Neural cell (in vitro differentiated cells): ENCODE measurements around the gene PPFIA3. TPM values are rescaled to one million over a fixed set of nuclear protein-coding genes. Genes with fewer than 3 reads are reported as not detected.
"Not testable (repeated sequence)": the region's sequence is repeated elsewhere in the genome, so short reads cannot be mapped to it uniquely, and the experiment has no call there.

Source experiments
- H2AFZ ChIP-seq: fragments of 200-600, 300-800 bp; sonication (generic), shearing (Covaris generic); 2 replicates; pipeline ENCODE4 v1.6.0; 2014; ENCODE audit warnings: low read depth, mild to moderate bottlenecking, antibody characterized with exemption, low read length, moderate library complexity
- H3F3A ChIP-seq: fragments of 200-600 bp; shearing (Covaris generic); 2 replicates; pipeline ENCODE4 v1.6.1; 2016; ENCODE audit warnings: mild to moderate bottlenecking, moderate library complexity, mixed read lengths, antibody characterized with exemption, low read length; ENCODE audit not compliant: insufficient read depth, poor library complexity, severe bottlenecking
- H3K27ac ChIP-seq: fragments of 200-600, 300-800 bp; sonication (generic), shearing (Covaris generic); 2 replicates; pipeline ENCODE4 v1.5.1; 2014; ENCODE audit warnings: mild to moderate bottlenecking, low read length, moderate library complexity
- H3K27me3 ChIP-seq: fragments of 300-800, 200-600 bp; sonication (generic), shearing (Covaris generic); 2 replicates; pipeline ENCODE4 v1.6.0; 2014; ENCODE audit warnings: mild to moderate bottlenecking, low read depth, low read length, moderate library complexity; ENCODE audit not compliant: insufficient read depth
- H3K36me3 ChIP-seq: fragments of 300-800, 200-600 bp; sonication (generic), shearing (Covaris generic); 2 replicates; pipeline ENCODE4 v1.5.1; 2014; ENCODE audit warnings: mild to moderate bottlenecking, antibody characterized with exemption, low read length, moderate library complexity; ENCODE audit not compliant: insufficient read depth
- H3K4me2 ChIP-seq: fragments of 300-800, 200-600 bp; sonication (generic), shearing (Covaris generic); 2 replicates; pipeline ENCODE4 v1.6.0; 2014; ENCODE audit warnings: mild to moderate bottlenecking, low read length
- H3K4me3 ChIP-seq: fragments of 300-800, 200-600 bp; sonication (generic), shearing (Covaris generic); 2 replicates; pipeline ENCODE4 v1.5.1; 2014; ENCODE audit warnings: mild to moderate bottlenecking, low read length, moderate library complexity
- H3K79me2 ChIP-seq: fragments of 200-600 bp; shearing (Covaris generic); replicated peaks from 2 replicates; pipeline ENCODE4 v1.6.0; 2014; ENCODE audit warnings: mild to moderate bottlenecking, low read length, moderate library complexity; ENCODE audit not compliant: insufficient read depth
- H3K9ac ChIP-seq: fragments of 300-800, 200-600 bp; sonication (generic), shearing (Covaris generic); 2 replicates; pipeline ENCODE4 v1.6.1; 2016; ENCODE audit warnings: mild to moderate bottlenecking, low read length, mixed read lengths
- H3K9me2 ChIP-seq: fragments of 200-600 bp; shearing (Covaris generic); 2 replicates; pipeline ENCODE4 v1.6.1; 2016; ENCODE audit warnings: mild to moderate bottlenecking, low read length, mixed read lengths; ENCODE audit not compliant: insufficient read depth
- H3K9me3 ChIP-seq: fragments of 200-600, 300-800 bp; sonication (generic), shearing (Covaris generic); 2 replicates; pipeline ENCODE4 v1.6.1; 2016; ENCODE audit warnings: mild to moderate bottlenecking, mixed run types, low read length, moderate library complexity, mixed read lengths
- H4K20me1 ChIP-seq: fragments of 200-600 bp; shearing (Covaris generic); 2 replicates; pipeline ENCODE4 v1.6.1; 2016; ENCODE audit warnings: mild to moderate bottlenecking, mixed run types; ENCODE audit not compliant: insufficient read depth
- CTCF ChIP-seq: fragments of 450-650 bp; IDR thresholded peaks from 2 replicates; pipeline ENCODE4 v1.5.1; 2014; ENCODE audit warnings: antibody characterized with exemption, mild to moderate bottlenecking, moderate library complexity; ENCODE audit not compliant: poor library complexity, severe bottlenecking
- EP300 ChIP-seq: fragments of 450-650 bp; conservative IDR thresholded peaks from 2 replicates; pipeline ENCODE4 v1.6.1; 2014; ENCODE audit warnings: antibody characterized with exemption, mild to moderate bottlenecking, moderate library complexity; ENCODE audit not compliant: poor library complexity, severe bottlenecking
- EZH2 ChIP-seq: fragments of 200-600, 300-800 bp; shearing (Covaris generic), sonication (generic); IDR thresholded peaks from 2 replicates; pipeline ENCODE4 v1.6.1; 2014; ENCODE audit warnings: antibody characterized with exemption, low read length, borderline replicate concordance, mild to moderate bottlenecking; ENCODE audit not compliant: insufficient read depth, poor library complexity, severe bottlenecking
- MXI1 ChIP-seq: fragments of 450-650 bp; conservative IDR thresholded peaks from 2 replicates; pipeline ENCODE4 v1.6.1; 2014; ENCODE audit warnings: antibody characterized with exemption, mild to moderate bottlenecking; ENCODE audit not compliant: poor library complexity, severe bottlenecking
- POLR2AphosphoS5 ChIP-seq: IDR thresholded peaks from 2 replicates; pipeline ENCODE4 v1.6.1; 2012
- RAD21 ChIP-seq: fragments of 450-650 bp; conservative IDR thresholded peaks from 2 replicates; pipeline ENCODE4 v1.6.1; 2014; ENCODE audit warnings: antibody characterized with exemption, mild to moderate bottlenecking, moderate library complexity
- REST ChIP-seq: IDR thresholded peaks from 2 replicates; pipeline ENCODE4 v1.6.1; 2012; ENCODE audit warnings: borderline replicate concordance
- SMC3 ChIP-seq: fragments of 450-650 bp; conservative IDR thresholded peaks from 2 replicates; pipeline ENCODE4 v1.6.1; 2014; ENCODE audit warnings: antibody characterized with exemption, mild to moderate bottlenecking, moderate library complexity; ENCODE audit not compliant: poor library complexity
- TAF1 ChIP-seq: IDR thresholded peaks from 2 replicates; pipeline ENCODE4 v1.6.1; 2012; ENCODE audit warnings: low read depth
- polyA plus RNA-seq: library from polyadenylated mRNA; depleted of rRNA; stranded (reverse); fragments of >200 nt; gene quantifications from 2 replicates; pipeline ENCODE4 v1.2.3, GENCODE V29; 2014

Gene PPFIA3
- polyA plus RNA-seq, 1 donor from 2014 or later = 80.7 TPM

- Histone ChIP-seq H3K9me2 (no peaks in the 10 kb centered on the region), H3K9me3 (no peaks in the 10 kb centered on the region), H4K20me1 (no peaks in the 10 kb centered on the region), H3K9ac (no peak overlapping the region), H3K4me3 (no peak overlapping the region), H3F3A (no peaks in the 10 kb centered on the region), H3K27me3 (no peaks in the 10 kb centered on the region), H3K27ac (no peak overlapping the region), H2AFZ (no peak overlapping the region), H3K4me2 (no peak overlapping the region), H3K36me3 (no peaks in the 10 kb centered on the region), H3K79me2 (no peaks in the 10 kb centered on the region)
- no peak for TF ChIP-seq POLR2AphosphoS5
- TF ChIP-seq SMC3 = no peak
- TF ChIP-seq CTCF = no peak
- no peak for TF ChIP-seq TAF1
- TF ChIP-seq RAD21 = no peak
- TF ChIP-seq EZH2 = no peak
These were observed 22.0 kb downstream of the PPFIA3 start for GRCh38 chr19:49141352-49141751.

- Histone ChIP-seq H3K4me3 (peak overlapping the region; percentile 66), H4K20me1 (no peaks in the 10 kb centered on the region), H3K9ac (peak overlapping the region; percentile 60), H3K9me3 (no peaks in the 10 kb centered on the region), H2AFZ (no peak overlapping the region), H3K9me2 (no peaks in the 10 kb centered on the region), H3K79me2 (no peaks in the 10 kb centered on the region), H3K36me3 (no peaks in the 10 kb centered on the region), H3K27ac (peak overlapping the region; percentile 56), H3F3A (no peaks in the 10 kb centered on the region), H3K4me2 (no peak overlapping the region), H3K27me3 (no peaks in the 10 kb centered on the region)
- TF ChIP-seq POLR2AphosphoS5 (peak; percentile 65), SMC3 (no peak)
These were observed 23.6 kb downstream of the PPFIA3 start for GRCh38 chr19:49142866-49143335.

- Histone ChIP-seq H3F3A (no peaks in the 10 kb centered on the region), H3K4me2 (no peak overlapping the region), H2AFZ (no peak overlapping the region), H3K36me3 (no peaks in the 10 kb centered on the region), H4K20me1 (no peaks in the 10 kb centered on the region), H3K27me3 (no peaks in the 10 kb centered on the region), H3K9ac (no peak overlapping the region), H3K9me2 (no peaks in the 10 kb centered on the region), H3K4me3 (no peak overlapping the region), H3K79me2 (no peaks in the 10 kb centered on the region), H3K9me3 (no peaks in the 10 kb centered on the region), H3K27ac (no peak overlapping the region)
- TF ChIP-seq TAF1 (no peak), POLR2AphosphoS5 (peak; percentile 10), EZH2 (no peak), EP300 (no peak), RAD21 (peak; percentile 41), REST (no peak), MXI1 (no peak), CTCF (peak; percentile 60), SMC3 (peak; percentile 50)
These were observed 26.4 kb downstream of the PPFIA3 start for GRCh38 chr19:49145573-49146407.

DNA sequence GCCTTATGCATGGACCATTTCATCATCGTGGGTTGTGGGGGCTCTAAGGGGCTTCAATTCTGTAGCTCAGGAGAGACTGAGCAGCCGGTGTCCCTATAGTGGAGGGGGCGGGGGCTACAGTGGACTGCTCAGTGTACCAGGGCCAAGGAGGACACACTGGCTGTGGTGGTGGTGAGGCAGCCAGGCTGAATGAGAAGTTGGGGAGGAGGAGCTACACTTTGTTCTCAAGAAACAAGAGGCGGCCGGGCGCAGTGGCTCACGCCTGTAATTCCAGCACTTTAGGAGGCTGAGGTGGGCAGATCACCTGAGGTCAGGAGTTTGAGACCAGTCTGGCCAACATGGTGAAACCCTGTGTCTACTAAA, 27.0 kb downstream of the PPFIA3 start:
- H3K36me3 ChIP-seq, H3K9me2 ChIP-seq, H3K27me3 ChIP-seq, H3K79me2 ChIP-seq, H3F3A ChIP-seq, H3K9ac ChIP-seq, H3K9me3 ChIP-seq, H3K27ac ChIP-seq, H3K4me3 ChIP-seq, H2AFZ ChIP-seq, H3K4me2 ChIP-seq, H4K20me1 ChIP-seq: not testable (repeated sequence)
